Right lobe of liver (tissue), 6 donors: Measurements from ENCODE around the gene ENDOU. TPM values are rescaled to one million over a fixed set of nuclear protein-coding genes. Genes with fewer than 3 reads are reported as not detected.

Source experiments
- ATAC-seq, 4 donors: fragments of 200-7000 bp; cut with Tn5 transposase; one replicate each; pipeline ENCODE4 v1.9.1; 2020; ENCODE audit warnings: mild to moderate bottlenecking in 4 of 4, moderate library complexity in 4 of 4
- DNase-seq, 3 donors: peaks; one replicate each; pipeline ENCODE4 v3.0.0-alpha.2; 2020
- H3K27ac ChIP-seq, 3 donors: fragments of 200-600 bp; one replicate each; pipeline ENCODE4 v1.8.0; 2022
- H3K27me3 ChIP-seq, 2 donors: fragments of 200-600 bp; one replicate each; pipeline ENCODE4 v1.8.0; 2022
- H3K36me3 ChIP-seq, 4 donors: fragments of 200-600 bp; sonication (generic) in 1 of 4; one replicate each; pipeline versions ENCODE4 v1.5.1 to v1.8.0; 2017 to 2022; ENCODE audit warnings: control low read depth in 1 of 4
- H3K4me1 ChIP-seq, 4 donors: fragments of 200-600 bp; sonication (generic) in 1 of 4; one replicate each; pipeline versions ENCODE4 v1.5.1 to v1.8.0; 2017 to 2022; ENCODE audit warnings: control low read depth in 1 of 4
- H3K4me3 ChIP-seq, 3 donors: fragments of 200-600 bp; one replicate each; pipeline ENCODE4 v1.8.0; 2022
- H3K9me3 ChIP-seq, 4 donors: fragments of 200-600 bp; sonication (generic) in 1 of 4; one replicate each; pipeline versions ENCODE4 v1.5.1 to v1.8.0; 2017 to 2022; ENCODE audit warnings: control low read depth in 1 of 4
- POLR2A ChIP-seq: fragments of 450-650 bp; IDR thresholded peaks from one replicate; pipeline ENCODE4 v1.6.1; 2017; ENCODE audit warnings: antibody characterized with exemption, mild to moderate bottlenecking
- WGBS: methylation state at CpG from one replicate; pipeline ENCODE4 v1.1.6; 2018; ENCODE audit warnings: low coverage, low lambda C conversion rate; ENCODE audit not compliant: insufficient coverage; ENCODE audit errors: missing lambda C conversion rate; 5-methylcytosine and 5-hydroxymethylcytosine counted together
- intact Hi-C, 2 donors: fragments of 100-400 bp; cut with DNase I; formaldehyde crosslinking; loops; one replicate each; pipeline versions ENCODE4 v1.11.2 to v1.14.1; 2022
- total RNA-seq, 6 experiments: library from RNA; depleted of rRNA in 2 of 6; stranded (reverse); fragments of >200 nt in 2 of 6; fragmentation: NEBNext Ultra II Directional in 3 of 6; extraction: Animal tissue kit (Norgen Biotek cat#: 25700) in 3 of 6; gene quantifications; one replicate each; pipeline versions ENCODE4 v1.1.0 to v1.2.4, GENCODE V29; 2016 to 2023
- TF ChIP-seq, protein P1 (sequence below), 4 donors: fragments of 200-600 bp in 3 of 4; fragments of 450-650 bp in 1 of 4; IDR thresholded peaks; one replicate each; pipeline versions ENCODE4 v1.5.1 to v1.8.0; 2016 to 2022; ENCODE audit warnings: antibody characterized with exemption in 4 of 4, mild to moderate bottlenecking in 2 of 4
- donor health status: DM: no; HTN: yes; CAD: no.
- donor health status: DM: no; HTN: no; CAD: no.
- donor health status: DM: no; HTN: no; CAD: no.
- donor health status: DM: no; HTN: yes; CAD: no.
- donor health status: DM: no; HTN: yes; CAD: no.

Gene ENDOU
- total RNA-seq, 6 experiments from 2014 or later = not detected

DNA sequence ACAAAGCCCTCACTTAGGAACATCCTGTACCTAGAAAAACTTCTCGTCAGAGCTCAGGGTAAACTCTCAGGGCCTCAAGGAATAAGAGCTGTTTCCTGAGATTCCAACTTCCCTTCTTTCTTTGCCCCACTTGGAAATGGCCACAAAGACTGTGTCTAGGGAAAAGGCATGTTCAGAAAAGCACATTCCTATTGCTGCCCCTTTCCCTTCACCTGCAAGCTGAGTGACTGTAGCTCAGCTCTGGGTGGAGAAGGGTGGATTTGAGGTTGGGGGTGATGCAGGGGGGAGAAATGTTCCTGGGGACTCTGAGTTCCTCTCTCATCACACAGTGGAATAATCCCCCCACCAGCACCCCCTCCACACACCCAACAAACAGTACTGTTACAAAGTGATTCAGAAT is 6.8 kb downstream of the ENDOU start:
- no peak for DNase-seq
- Histone ChIP-seq H3K9me3 (no peaks in the 10 kb centered on the region), H3K27ac (peak overlapping the region in 1 of 3 donors; percentile 60), H3K36me3 (peaks cover 0 to 9% (median 0%) of the 10 kb centered on the region in 4 donors), H3K27me3 (no peaks in the 10 kb centered on the region), H3K4me3 (no peak overlapping the region), H3K4me1 (peaks cover 0 to 23% (median 0%) of the 10 kb centered on the region in 4 donors)
- no peak for ATAC-seq
- intact Hi-C loops = loop anchor here in 1 of 2 donors (10.0 kb wide), 1 partner anchor 46 kb away; no protein-coding TSS in a partner anchor
- no peak for TF ChIP-seq POLR2A
- TF ChIP-seq, protein P1, sequence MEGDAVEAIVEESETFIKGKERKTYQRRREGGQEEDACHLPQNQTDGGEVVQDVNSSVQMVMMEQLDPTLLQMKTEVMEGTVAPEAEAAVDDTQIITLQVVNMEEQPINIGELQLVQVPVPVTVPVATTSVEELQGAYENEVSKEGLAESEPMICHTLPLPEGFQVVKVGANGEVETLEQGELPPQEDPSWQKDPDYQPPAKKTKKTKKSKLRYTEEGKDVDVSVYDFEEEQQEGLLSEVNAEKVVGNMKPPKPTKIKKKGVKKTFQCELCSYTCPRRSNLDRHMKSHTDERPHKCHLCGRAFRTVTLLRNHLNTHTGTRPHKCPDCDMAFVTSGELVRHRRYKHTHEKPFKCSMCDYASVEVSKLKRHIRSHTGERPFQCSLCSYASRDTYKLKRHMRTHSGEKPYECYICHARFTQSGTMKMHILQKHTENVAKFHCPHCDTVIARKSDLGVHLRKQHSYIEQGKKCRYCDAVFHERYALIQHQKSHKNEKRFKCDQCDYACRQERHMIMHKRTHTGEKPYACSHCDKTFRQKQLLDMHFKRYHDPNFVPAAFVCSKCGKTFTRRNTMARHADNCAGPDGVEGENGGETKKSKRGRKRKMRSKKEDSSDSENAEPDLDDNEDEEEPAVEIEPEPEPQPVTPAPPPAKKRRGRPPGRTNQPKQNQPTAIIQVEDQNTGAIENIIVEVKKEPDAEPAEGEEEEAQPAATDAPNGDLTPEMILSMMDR (IDR thresholded peaks at IDR 0.05) = no peak
- 43% methylated on average over 1 of the region's 1 CpG for WGBS

DNA sequence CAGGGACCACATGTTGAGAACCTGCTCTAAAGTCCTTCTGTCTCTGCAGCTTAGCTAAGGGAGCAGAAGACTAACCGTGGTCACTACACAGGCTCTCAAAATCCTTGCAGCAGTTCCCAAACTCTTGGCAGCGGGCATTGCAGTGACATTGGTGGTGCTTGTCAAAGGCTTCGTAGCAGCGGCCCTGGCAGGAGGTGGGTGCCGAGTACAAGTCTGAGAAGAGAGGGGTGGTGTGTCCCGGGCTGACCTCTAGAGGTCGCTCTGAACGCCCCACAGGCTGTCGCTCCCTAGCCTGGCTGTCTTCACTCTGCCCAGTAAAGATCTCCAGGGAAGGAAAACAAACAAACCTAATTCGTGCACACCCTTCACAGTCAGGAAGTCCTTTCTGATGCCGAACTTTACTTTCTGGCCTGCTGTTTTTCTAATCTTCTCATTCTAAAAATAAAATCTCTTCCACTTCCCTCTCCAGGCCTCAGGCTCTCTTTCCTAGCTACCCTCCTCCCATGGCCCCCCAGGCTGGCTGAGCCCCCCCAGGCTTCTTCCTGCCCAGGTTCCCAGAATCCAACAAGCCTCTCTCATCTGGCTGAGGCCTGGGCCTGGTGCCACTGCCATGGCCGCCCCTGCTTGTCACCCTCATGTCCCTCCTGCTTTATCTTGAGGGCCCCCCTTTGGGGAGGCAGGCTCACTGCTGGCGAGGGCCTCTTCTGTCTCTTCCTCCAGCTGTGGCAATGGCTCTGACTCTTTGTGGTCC is 7.7 kb downstream of the ENDOU start:
- 47% methylated on average over 10 of the region's 13 CpGs for WGBS
- TF ChIP-seq, protein P1 (IDR thresholded peaks at IDR 0.05) = peak; percentile 36 to 61 (median 49)
- no peak for TF ChIP-seq POLR2A
- Histone ChIP-seq H3K4me1 (peaks cover 0 to 23% (median 0%) of the 10 kb centered on the region in 4 donors), H3K27ac (peak overlapping the region; percentile 57 to 67 (median 60)), H3K9me3 (no peaks in the 10 kb centered on the region), H3K27me3 (no peaks in the 10 kb centered on the region), H3K4me3 (no peak overlapping the region), H3K36me3 (peaks cover 0 to 9% (median 0%) of the 10 kb centered on the region in 4 donors)
- peak in 1 of 3 donors; percentile 51 for DNase-seq
- intact Hi-C loops = loop anchor here in 1 of 2 donors (10.0 kb wide), 1 partner anchor 47 kb away; no protein-coding TSS in a partner anchor
- peak; percentile 58 to 71 (median 60) for ATAC-seq

GRCh38 chr12:47717046-47717442 is 8.2 kb downstream of the ENDOU start:
- DNase-seq (no peak), ATAC-seq (no peak)
- Histone ChIP-seq H3K27ac (peak overlapping the region; percentile 8 to 67 (median 57)), H3K4me1 (peaks cover 0 to 23% (median 0%) of the 10 kb centered on the region in 4 donors), H3K27me3 (no peaks in the 10 kb centered on the region), H3K36me3 (peaks cover 0 to 9% (median 0%) of the 10 kb centered on the region in 4 donors), H3K9me3 (no peaks in the 10 kb centered on the region), H3K4me3 (no peak overlapping the region)
- intact Hi-C loops = loop anchor here in 1 of 2 donors (10.0 kb wide), 1 partner anchor 48 kb away; no protein-coding TSS in a partner anchor
- TF ChIP-seq, protein P1 (IDR thresholded peaks at IDR 0.05) = no peak
- no peak for TF ChIP-seq POLR2A
- 29% methylated on average over 1 of the region's 6 CpGs for WGBS

- 26% methylated on average over 5 of the region's 13 CpGs for WGBS
- H3K4me3 ChIP-seq = no peak overlapping the region
- H3K27me3 ChIP-seq = no peaks in the 10 kb centered on the region
- TF ChIP-seq POLR2A = no peak
- TF ChIP-seq, protein P1 (IDR thresholded peaks at IDR 0.05) = no peak
- ATAC-seq (no peak), DNase-seq (no peak)
- intact Hi-C loops = loop anchor here in 1 of 2 donors (10.0 kb wide), 1 partner anchor 49 kb away; no protein-coding TSS in a partner anchor
- peaks cover 0 to 23% (median 0%) of the 10 kb centered on the region in 4 donors for H3K4me1 ChIP-seq
- peak overlapping the region in 2 of 3 donors; percentile 45 to 50 for H3K27ac ChIP-seq
- H3K9me3 ChIP-seq = no peaks in the 10 kb centered on the region
- H3K36me3 ChIP-seq = peaks cover 0 to 9% (median 0%) of the 10 kb centered on the region in 4 donors
Measured at GRCh38 chr12:47715877-47716548, 9.3 kb downstream of the ENDOU start.
